PC-9 (cell line): Measurements from ENCODE around the gene YWHAG. TPM values are rescaled to one million over a fixed set of nuclear protein-coding genes. Genes with fewer than 3 reads are reported as not detected.

Experiments used
- BruUV-seq: library from RNA; stranded (reverse); fragments of 400-500 nt; replicated peaks from 2 replicates; lab custom pipeline; 2021; lab: Mats Ljungman, UMichigan
- CTCF ChIA-PET: fragments of 300-600 bp; sonication (Branson Sonifier 250); formaldehyde crosslinking; loops from one replicate; lab custom pipeline; 2022; ENCODE audit warnings: antibody characterized with exemption; lab: Charles Lee
- POLR2A ChIA-PET: fragments of 300-600 bp; sonication (Branson Sonifier 250); formaldehyde crosslinking; loops from one replicate; lab custom pipeline; 2022; ENCODE audit warnings: antibody characterized with exemption; ENCODE audit not compliant: unreplicated experiment; lab: Charles Lee
- DNase-seq, 2 experiments: peaks; one replicate each; pipeline versions ENCODE4 v3.0.0 to v3.0.0-alpha.2; 2015 to 2022; ENCODE audit warnings: mixed read lengths in 1 of 2
- H2AFZ ChIP-seq: fragments of 200-600 bp; sonication (generic); 2 replicates; pipeline ENCODE4 v1.8.1; 2017; ENCODE audit warnings: antibody characterized with exemption
- H3F3A ChIP-seq: fragments of 200-600 bp; sonication (generic); 2 replicates; pipeline ENCODE4 v1.8.1; 2017; ENCODE audit warnings: antibody characterized with exemption, mild to moderate bottlenecking, low read depth; ENCODE audit not compliant: insufficient read depth
- H3K27ac ChIP-seq: fragments of 200-600 bp; sonication (generic); 2 replicates; pipeline ENCODE4 v1.6.1; 2016; ENCODE audit warnings: mixed run types
- H3K27me3 ChIP-seq: fragments of 200-600 bp; sonication (generic); 2 replicates; pipeline ENCODE4 v1.6.1; 2016; ENCODE audit warnings: low read depth, mixed run types; ENCODE audit not compliant: insufficient read depth
- H3K36me3 ChIP-seq: fragments of 200-600 bp; sonication (generic); 2 replicates; pipeline ENCODE4 v1.6.1; 2016; ENCODE audit warnings: low read depth, mixed run types
- H3K4me1 ChIP-seq: fragments of 200-600 bp; sonication (generic); replicated peaks from 2 replicates; pipeline ENCODE4 v1.6.1; 2016; ENCODE audit warnings: mixed run types; ENCODE audit not compliant: insufficient read depth
- H3K4me2 ChIP-seq: fragments of 200-600 bp; sonication (generic); 2 replicates; pipeline ENCODE4 v1.6.1; 2017; ENCODE audit warnings: mixed run types
- H3K4me3 ChIP-seq: fragments of 200-600 bp; sonication (generic); 2 replicates; pipeline ENCODE4 v1.6.1; 2016; ENCODE audit warnings: mixed run types
- H3K79me2 ChIP-seq: fragments of 200-600 bp; sonication (generic); 2 replicates; pipeline ENCODE4 v1.6.1; 2017; ENCODE audit warnings: low read depth, mixed run types
- H3K9me2 ChIP-seq: fragments of 200-600 bp; sonication (generic); 2 replicates; pipeline ENCODE4 v1.8.1; 2017; ENCODE audit warnings: mild to moderate bottlenecking; ENCODE audit not compliant: insufficient read depth
- H3K9me3 ChIP-seq: fragments of 200-600 bp; sonication (generic); 2 replicates; pipeline ENCODE4 v1.8.1; 2016; ENCODE audit warnings: low read depth; ENCODE audit not compliant: insufficient read depth
- H4K20me1 ChIP-seq: fragments of 200-600 bp; sonication (generic); 2 replicates; pipeline ENCODE4 v1.8.1; 2017; ENCODE audit not compliant: insufficient read depth
- CTCF ChIP-seq: fragments of 200-600 bp; sonication (generic); conservative IDR thresholded peaks from 2 replicates; pipeline ENCODE4 v1.6.1; 2017; ENCODE audit warnings: mixed run types, antibody characterized with exemption, mild to moderate bottlenecking, moderate library complexity
- EZH2 ChIP-seq: fragments of 200-600 bp; sonication (generic); IDR thresholded peaks from 2 replicates; pipeline ENCODE4 v1.8.0; 2017; ENCODE audit warnings: antibody characterized with exemption, low read depth
- intact Hi-C: fragments of 100-400 bp; cut with micrococcal nuclease; formaldehyde crosslinking; loops from one replicate; pipeline ENCODE4 v1.10.0; 2022; ENCODE audit not compliant: unreplicated experiment
- total RNA-seq: library from RNA; stranded (reverse); gene quantifications from 2 replicates; pipeline ENCODE4 v1.2.3, GENCODE V29; 2021

Gene YWHAG
- total RNA-seq, 1 experiment from 2014 or later, result 250 TPM

GRCh38 chr7:76358011-76358480 lies 745 bp downstream of the YWHAG start:
- Histone ChIP-seq H4K20me1 (peaks cover 50% of the 10 kb centered on the region), H3K36me3 (peaks cover 18% of the 10 kb centered on the region), H3K27me3 (no peaks in the 10 kb centered on the region), H3K27ac (peak overlapping the region; percentile 80), H3K79me2 (peaks cover 57% of the 10 kb centered on the region), H3K4me2 (peak overlapping the region; percentile 89), H3F3A (peaks cover 18% of the 10 kb centered on the region), H3K4me1 (peaks cover 44% of the 10 kb centered on the region), H2AFZ (0 out of 2 replicates have a peak overlapping the region, but pooled peaks have one; percentile 59), H3K4me3 (peak overlapping the region; percentile 73), H3K9me2 (no peaks in the 10 kb centered on the region), H3K9me3 (no peaks in the 10 kb centered on the region)
- ChIA-PET CTCF (interaction anchor here (0.7 kb wide), 1 partner anchor 21 kb away, joined by 5 read pairs; no protein-coding TSS in a partner anchor), POLR2A (interaction anchor here (0.5 to 1.2 kb wide), 4 partner anchors 24 to 63 kb away, joined by 3 to 15 read pairs (median 10); no protein-coding TSS in a partner anchor)
- peak in 1 of 2 experiments; percentile 42 for DNase-seq
- no peak for TF ChIP-seq CTCF
- no peak for TF ChIP-seq EZH2
- no TSS peak for BruUV-seq
- intact Hi-C loops, result loop anchor here (2.0 kb wide), 1 partner anchor 67 kb away; no protein-coding TSS in a partner anchor

GRCh38 chr7:76357475-76358010 lies 1.2 kb downstream of the YWHAG start:
- Histone ChIP-seq H3K36me3 (peaks cover 18% of the 10 kb centered on the region), H3K27me3 (no peaks in the 10 kb centered on the region), H4K20me1 (peaks cover 55% of the 10 kb centered on the region), H3K9me3 (no peaks in the 10 kb centered on the region), H3K27ac (peak overlapping the region; percentile 80), H3K4me3 (peak overlapping the region; percentile 73), H2AFZ (no peak overlapping the region), H3K79me2 (peaks cover 62% of the 10 kb centered on the region), H3F3A (peaks cover 22% of the 10 kb centered on the region), H3K4me1 (peaks cover 46% of the 10 kb centered on the region), H3K4me2 (peak overlapping the region; percentile 89), H3K9me2 (no peaks in the 10 kb centered on the region)
- BruUV-seq, result TSS peak; percentile 52
- no peak for DNase-seq
- ChIA-PET CTCF (interaction anchor here (0.7 kb wide), 1 partner anchor 21 kb away, joined by 5 read pairs; no protein-coding TSS in a partner anchor), POLR2A (interaction anchor here (0.5 to 1.2 kb wide), 5 partner anchors 23 to 302 kb away, joined by 3 to 15 read pairs (median 4); no protein-coding TSS in a partner anchor)
- TF ChIP-seq EZH2 (no peak), CTCF (no peak)
- intact Hi-C loops, result loop anchor here (2.0 kb wide), 2 partner anchors 17 to 67 kb away; no protein-coding TSS in a partner anchor

- Histone ChIP-seq H3K4me1 (peaks cover 46% of the 10 kb centered on the region), H3F3A (peaks cover 29% of the 10 kb centered on the region), H3K27ac (peak overlapping the region; percentile 80), H3K27me3 (no peaks in the 10 kb centered on the region), H3K36me3 (peaks cover 18% of the 10 kb centered on the region), H3K9me3 (no peaks in the 10 kb centered on the region), H3K4me3 (peak overlapping the region; percentile 73), H3K4me2 (peak overlapping the region; percentile 89), H3K79me2 (peaks cover 69% of the 10 kb centered on the region), H2AFZ (no peak overlapping the region), H3K9me2 (no peaks in the 10 kb centered on the region), H4K20me1 (peaks cover 62% of the 10 kb centered on the region)
- no TSS peak for BruUV-seq
- POLR2A ChIA-PET, result interaction anchor here (0.6 kb wide), 1 partner anchor 29 kb away, joined by 3 read pairs; no protein-coding TSS in a partner anchor
- DNase-seq, result peak; percentile 45 to 77
- CTCF ChIA-PET, result no interaction called here
- intact Hi-C loops, result loop anchor here (2.0 kb wide), 1 partner anchor 16 kb away; no protein-coding TSS in a partner anchor
- TF ChIP-seq EZH2 (no peak), CTCF (no peak)
Observed at GRCh38 chr7:76356823-76357222, 2.0 kb downstream of the YWHAG start.
